H1 (cell line): ENCODE results near the gene OR6C6. TPM values are rescaled to one million over a fixed set of nuclear protein-coding genes. Genes with fewer than 3 reads are reported as not detected.
A peak's percentile ranks its signal among the peaks of the same experiment; 100 is the strongest.
"Not testable (repeated sequence)": the region's sequence is repeated elsewhere in the genome, so short reads cannot be mapped to it uniquely, and the experiment has no call there.

Source experiments
- CTCF ChIA-PET: fragments of 300-600 bp; sonication (Branson Sonifier 250); formaldehyde crosslinking; loops from one replicate; lab custom pipeline; 2021; ENCODE audit not compliant: partially characterized antibody; lab: Charles Lee
- POLR2A ChIA-PET: fragments of 300-600 bp; sonication (Branson Sonifier 250); formaldehyde crosslinking; loops from one replicate; lab custom pipeline; 2021; ENCODE audit warnings: inconsistent platforms; ENCODE audit not compliant: partially characterized antibody; lab: Charles Lee
- DNase-seq, 2 experiments: peaks; one replicate each; pipeline versions ENCODE4 v3.0.0 to v3.0.0-alpha.2; 2010 to 2022; ENCODE audit warnings: low spot score in 2 of 2, low read depth in 1 of 2, mixed read lengths in 1 of 2
- FAIRE-seq: peaks from 2 replicates; lab custom pipeline; 2011; peaks lifted over from hg19 to GRCh38; lab: Jason Lieb, UNC
- H2AFZ ChIP-seq: 2 replicates; pipeline ENCODE4 v1.8.1; 2012; ENCODE audit warnings: low read length, inconsistent platforms
- H2AK5ac ChIP-seq: 2 replicates; pipeline ENCODE4 v1.6.1; 2013; ENCODE audit warnings: low read depth, low read length
- H2BK120ac ChIP-seq: replicated peaks from 2 replicates; pipeline ENCODE3; 2013; ENCODE audit warnings: low read depth, low read length, inconsistent platforms
- H2BK12ac ChIP-seq: 2 replicates; pipeline ENCODE4 v1.6.1; 2013; ENCODE audit warnings: low read depth, low read length
- H2BK15ac ChIP-seq: 2 replicates; pipeline ENCODE4 v1.6.1; 2013; ENCODE audit warnings: low read length
- H2BK20ac ChIP-seq: 2 replicates; pipeline ENCODE4 v1.6.1; 2013; ENCODE audit warnings: low read length
- H2BK5ac ChIP-seq: 2 replicates; pipeline ENCODE4 v1.6.1; 2013; ENCODE audit warnings: low read depth, low read length
- H3K14ac ChIP-seq: 2 replicates; pipeline ENCODE4 v1.6.1; 2013; ENCODE audit warnings: inconsistent platforms; ENCODE audit not compliant: insufficient read length
- H3K18ac ChIP-seq: 2 replicates; pipeline ENCODE4 v1.6.1; 2013; ENCODE audit warnings: low read length; ENCODE audit errors: extremely low read depth
- H3K23ac ChIP-seq: 2 replicates; pipeline ENCODE4 v1.6.1; 2013; ENCODE audit warnings: inconsistent platforms; ENCODE audit not compliant: insufficient read length
- H3K23me2 ChIP-seq: 2 replicates; pipeline ENCODE4 v1.6.1; 2013; ENCODE audit warnings: low read depth, low read length
- H3K27ac ChIP-seq: 2 replicates; pipeline ENCODE4 v1.6.1; 2011; ENCODE audit warnings: low read depth, low read length, inconsistent platforms
- H3K27me3 ChIP-seq, 4 experiments: replicated peaks in 1 of 4; 1 replicate in 1 of 4; 2 replicates in 3 of 4; pipeline versions ENCODE4 v1.6.1 to v1.8.1; 2011 to 2013; ENCODE audit warnings: low read length in 3 of 4, mild to moderate bottlenecking in 3 of 4, inconsistent platforms in 2 of 4, mixed read lengths in 2 of 4, moderate library complexity in 1 of 4; ENCODE audit not compliant: control insufficient read depth in 3 of 4, insufficient read depth in 3 of 4; ENCODE audit errors: extremely low read depth in 1 of 4
- H3K36me3 ChIP-seq, 4 experiments: 2 replicates each; pipeline versions ENCODE4 v1.6.1 to v1.8.1; 2011 to 2013; ENCODE audit warnings: mild to moderate bottlenecking in 4 of 4, low read length in 3 of 4, moderate library complexity in 2 of 4, control low read depth in 1 of 4, inconsistent platforms in 1 of 4; ENCODE audit not compliant: insufficient read depth in 4 of 4, control insufficient read depth in 2 of 4
- H3K4ac ChIP-seq: replicated peaks from 2 replicates; pipeline ENCODE3; 2013; ENCODE audit warnings: low read length, low read depth, mixed read lengths, inconsistent platforms; ENCODE audit not compliant: insufficient read length
- H3K4me1 ChIP-seq, 4 experiments: replicated peaks in 1 of 4; 1 replicate in 1 of 4; 2 replicates in 3 of 4; pipeline versions ENCODE4 v1.6.1 to v1.8.1; 2011 to 2013; ENCODE audit warnings: low read length in 3 of 4, inconsistent platforms in 2 of 4, mixed read lengths in 1 of 4; ENCODE audit not compliant: insufficient read depth in 4 of 4, control insufficient read depth in 3 of 4
- H3K4me2 ChIP-seq, 2 experiments: 2 replicates each; pipeline versions ENCODE4 v1.6.1 to v1.8.1; 2011 to 2013; ENCODE audit warnings: low read depth in 2 of 2, low read length in 2 of 2, control low read depth in 1 of 2, inconsistent platforms in 1 of 2, mild to moderate bottlenecking in 1 of 2; ENCODE audit not compliant: insufficient read depth in 1 of 2
- H3K4me3 ChIP-seq, 4 experiments: fragments of 200-600, 300-600 bp in 1 of 4; sonication (generic), shearing (Covaris generic), sonication (Bioruptor Twin) in 1 of 4; 2 replicates each; pipeline versions ENCODE4 v1.5.1 to v1.8.1; 2011 to 2016; ENCODE audit warnings: low read length in 4 of 4, low read depth in 3 of 4, control low read depth in 2 of 4, inconsistent platforms in 2 of 4, mild to moderate bottlenecking in 2 of 4, mixed read lengths in 1 of 4, moderate library complexity in 1 of 4; ENCODE audit not compliant: insufficient read depth in 2 of 4; ENCODE audit errors: extremely low read depth in 1 of 4
- H3K56ac ChIP-seq: replicated peaks from 2 replicates; pipeline ENCODE3; 2013; ENCODE audit warnings: low read depth, mild to moderate bottlenecking, mixed read lengths, low read length, inconsistent platforms; ENCODE audit not compliant: insufficient read length
- H3K79me1 ChIP-seq: 2 replicates; pipeline ENCODE4 v1.6.1; 2013; ENCODE audit warnings: low read depth, low read length, control low read depth
- H3K79me2 ChIP-seq, 2 experiments: 2 replicates each; pipeline versions ENCODE4 v1.6.1 to v1.8.1; 2012 to 2013; ENCODE audit warnings: low read length in 2 of 2, mild to moderate bottlenecking in 2 of 2, inconsistent platforms in 1 of 2; ENCODE audit not compliant: insufficient read depth in 2 of 2, control insufficient read depth in 1 of 2
- H3K9ac ChIP-seq, 4 experiments: replicated peaks in 1 of 4; 1 replicate in 1 of 4; 2 replicates in 3 of 4; pipeline versions ENCODE4 v1.6.1 to v1.8.1; 2011 to 2013; ENCODE audit warnings: low read depth in 3 of 4, low read length in 3 of 4, control low read depth in 2 of 4, mild to moderate bottlenecking in 2 of 4, moderate library complexity in 2 of 4, inconsistent platforms in 1 of 4; ENCODE audit errors: extremely low read depth in 1 of 4
- H3K9me3 ChIP-seq, 2 experiments: 2 replicates each; pipeline versions ENCODE4 v1.6.1 to v1.8.1; 2012 to 2013; ENCODE audit warnings: mild to moderate bottlenecking in 2 of 2, moderate library complexity in 2 of 2, control low read depth in 1 of 2, inconsistent platforms in 1 of 2, low read depth in 1 of 2, low read length in 1 of 2, mixed read lengths in 1 of 2; ENCODE audit not compliant: insufficient read depth in 2 of 2
- H4K20me1 ChIP-seq, 2 experiments: replicated peaks in 1 of 2; 2 replicates each; pipeline versions ENCODE3 to v1.8.1; 2011 to 2013; ENCODE audit warnings: inconsistent platforms in 2 of 2, low read length in 2 of 2, mild to moderate bottlenecking in 1 of 2; ENCODE audit not compliant: insufficient read depth in 2 of 2, control insufficient read depth in 1 of 2
- H4K5ac ChIP-seq: 2 replicates; pipeline ENCODE4 v1.6.1; 2013; ENCODE audit warnings: low read length, low read depth, mixed read lengths, inconsistent platforms; ENCODE audit not compliant: insufficient read length
- H4K8ac ChIP-seq: 2 replicates; pipeline ENCODE4 v1.8.0; 2013; ENCODE audit warnings: mild to moderate bottlenecking, moderate library complexity, low read length, inconsistent platforms; ENCODE audit not compliant: insufficient read depth; ENCODE audit errors: extremely low read depth
- H4K91ac ChIP-seq: replicated peaks from 2 replicates; pipeline ENCODE3; 2013; ENCODE audit warnings: low read length, mixed read lengths, inconsistent platforms; ENCODE audit not compliant: insufficient read length
- YY1 ChIP-seq: IDR thresholded peaks from 2 replicates; pipeline ENCODE4 v1.6.1; 2011; ENCODE audit warnings: low read depth, mild to moderate bottlenecking, low read length
- WGBS, 2 experiments: shearing (Covaris generic) in 1 of 2; methylation state at CpG; one replicate each; pipeline versions ENCODE4 v1.1.6 to v1.1.7; 2013 to 2015; ENCODE audit warnings: low lambda C conversion rate in 2 of 2, mixed read lengths in 2 of 2, inconsistent platforms in 1 of 2, low coverage in 1 of 2, missing lambda C conversion rate in 1 of 2; ENCODE audit not compliant: insufficient replicate concordance in 2 of 2, insufficient coverage in 1 of 2, insufficient read length in 1 of 2; ENCODE audit errors: extremely low coverage in 1 of 2, missing lambda C conversion rate in 1 of 2; 5-methylcytosine and 5-hydroxymethylcytosine counted together
- polyA plus RNA-seq, 7 experiments: library from polyadenylated mRNA; depleted of rRNA in 3 of 7; stranded (reverse) in 5 of 7; unstranded in 2 of 7; fragments of >200 nt in 5 of 7; fragments of 200-250 nt in 2 of 7; gene quantifications; 1 replicate in 5 of 7; 2 replicates in 1 of 7; 4 replicates in 1 of 7; pipeline versions ENCODE4 v1.2.1 to v1.2.3, GENCODE V29; 2011 to 2013; ENCODE audit warnings: missing spikeins in 2 of 7, mixed read lengths in 2 of 7
- total RNA-seq: library from RNA; stranded (reverse); fragmentation: NEBNext Ultra II Directional; extraction: Animal tissue kit (Norgen Biotek cat#: 25700); gene quantifications from 2 replicates; pipeline ENCODE4 v1.2.1, GENCODE V29; 2021

OR6C6 gene
- total and polyA plus RNA-seq, 2 of the 8 experiments (the other 6 are each of a cell fraction or from before 2014, with no cell fraction given) = not detected

DNA sequence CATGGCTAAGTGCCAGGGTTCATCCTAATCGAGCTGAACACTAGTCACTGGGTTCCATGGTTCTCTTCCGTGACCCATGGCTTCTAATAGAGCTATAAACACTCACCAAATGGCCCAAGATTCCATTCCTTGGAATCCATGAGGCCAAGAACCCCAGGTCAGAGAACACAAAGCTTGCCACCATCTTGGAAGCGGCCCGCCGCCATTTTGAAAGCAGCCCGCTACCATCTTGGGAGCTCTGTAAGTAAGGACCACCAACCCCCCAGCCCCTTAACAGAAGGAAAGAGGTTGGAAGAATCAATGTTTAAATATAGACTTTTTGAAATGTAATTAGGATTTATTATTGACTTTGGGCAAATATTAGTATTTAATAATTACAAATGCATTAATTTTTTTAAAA lies 29.4 kb upstream of the OR6C6 start:
- H2AK5ac ChIP-seq, H3K4me3 ChIP-seq, H3K56ac ChIP-seq, POLR2A ChIA-PET, H2BK120ac ChIP-seq, H3K79me1 ChIP-seq, H3K4me1 ChIP-seq, H3K79me2 ChIP-seq, H4K5ac ChIP-seq, H2BK15ac ChIP-seq, H3K4me2 ChIP-seq, H3K36me3 ChIP-seq, H2BK12ac ChIP-seq, H3K9ac ChIP-seq, H3K23me2 ChIP-seq, H2BK5ac ChIP-seq, H4K91ac ChIP-seq, H2BK20ac ChIP-seq, H3K9me3 ChIP-seq, FAIRE-seq, H3K23ac ChIP-seq, H2AFZ ChIP-seq, H4K8ac ChIP-seq, H3K27ac ChIP-seq, H4K20me1 ChIP-seq, H3K14ac ChIP-seq, H3K18ac ChIP-seq, H3K27me3 ChIP-seq, H3K4ac ChIP-seq, DNase-seq: not testable (repeated sequence)
- WGBS, 2 experiments = 99% methylated on average over 6 of the region's 6 CpGs; no CpG with 5 or more reads in 1 of the 2 experiments
- TF ChIP-seq YY1 = peak; percentile 71
- CTCF ChIA-PET = interaction anchor here (0.7 kb wide), 1 partner anchor 83 kb away, joined by 3 read pairs; no protein-coding TSS in a partner anchor
